ENCODE measurements around the gene BLOC1S1. TPM values are rescaled to one million over a fixed set of nuclear protein-coding genes. Genes with fewer than 3 reads are reported as not detected.

Gene BLOC1S1
- total and polyA plus RNA-seq, 10 of the 15 experiments (the other 5 are each of a cell fraction or from before 2014, with no cell fraction given): 126 to 285 (median 166) TPM

- TF ChIP-seq POLR2AphosphoS2 (IDR thresholded peaks at IDR 0.05; ENCODE audit: low read depth, low read length) (no peak), STAT1 (conservative IDR thresholded peaks at IDR 0.05) (peak; percentile 88), PAX8 (IDR thresholded peaks at IDR 0.05) (no peak), NR2C1 (IDR thresholded peaks at IDR 0.05) (peak; percentile 72), RB1 (IDR thresholded peaks at IDR 0.05; ENCODE audit: borderline replicate concordance) (peak; percentile 58; the same call in 1 of the 2 replicates), ZZZ3 (IDR thresholded peaks at IDR 0.05; ENCODE audit: control insufficient read depth, insufficient read length, low read depth) (no peak), EZH2 (IDR thresholded peaks at IDR 0.05; ENCODE audit: borderline replicate concordance, control insufficient read depth, low read depth, low read length) (no peak), RCOR1 (conservative IDR thresholded peaks at IDR 0.05; ENCODE audit: low read depth, low read length) (no peak), RAD51 (IDR thresholded peaks at IDR 0.05) (peak; percentile 100), ZSCAN29 (IDR thresholded peaks at IDR 0.05) (no peak), SUPT20H (IDR thresholded peaks at IDR 0.05; ENCODE audit: borderline replicate concordance, control insufficient read depth, low read depth, low read length) (no peak), SMAD5 (IDR thresholded peaks at IDR 0.05; ENCODE audit: low read depth) (no peak), IRF4 (IDR thresholded peaks at IDR 0.05; ENCODE audit: low read depth, low read length) (no peak), SMARCA5 (IDR thresholded peaks at IDR 0.05) (0 out of 2 replicates have a peak, but pooled peaks have one; percentile 32), CBX5 (IDR thresholded peaks at IDR 0.05; ENCODE audit: low read depth) (no peak), PKNOX1 (IDR thresholded peaks at IDR 0.05) (peak; percentile 60), MEF2A (IDR thresholded peaks at IDR 0.05; ENCODE audit: insufficient read depth, low read depth, low read length) (0 out of 2 replicates have a peak, but pooled peaks have one; percentile 46), CREM (IDR thresholded peaks at IDR 0.05; ENCODE audit: low read depth) (peak; percentile 67), SMC3 (IDR thresholded peaks at IDR 0.05; ENCODE audit: borderline replicate concordance, low read length) (no peak), SIX5 (IDR thresholded peaks at IDR 0.05; ENCODE audit: low read depth, low read length, severe bottlenecking) (peak; percentile 28), FOXK2 (IDR thresholded peaks at IDR 0.05) (peak; percentile 71)
These were observed at the start of gene BLOC1S1 (continued) for GRCh38 chr12:55715833-55716581.

Measured in GM12878 (cell line).